Astrocyte (in vitro differentiated cells and primary cell): ENCODE measurements around the gene NKIRAS1.

Source experiments
- CTCF ChIP-seq: IDR thresholded peaks from 2 replicates; pipeline ENCODE4 v1.5.1; 2011; ENCODE audit warnings: low read depth, mild to moderate bottlenecking, inconsistent platforms, low read length, moderate library complexity; ENCODE audit not compliant: insufficient read depth
- EZH2 ChIP-seq: IDR thresholded peaks from 2 replicates; pipeline ENCODE4 v1.6.1; 2012; ENCODE audit warnings: mild to moderate bottlenecking, low read length, inconsistent platforms; ENCODE audit not compliant: insufficient read depth

DNA sequence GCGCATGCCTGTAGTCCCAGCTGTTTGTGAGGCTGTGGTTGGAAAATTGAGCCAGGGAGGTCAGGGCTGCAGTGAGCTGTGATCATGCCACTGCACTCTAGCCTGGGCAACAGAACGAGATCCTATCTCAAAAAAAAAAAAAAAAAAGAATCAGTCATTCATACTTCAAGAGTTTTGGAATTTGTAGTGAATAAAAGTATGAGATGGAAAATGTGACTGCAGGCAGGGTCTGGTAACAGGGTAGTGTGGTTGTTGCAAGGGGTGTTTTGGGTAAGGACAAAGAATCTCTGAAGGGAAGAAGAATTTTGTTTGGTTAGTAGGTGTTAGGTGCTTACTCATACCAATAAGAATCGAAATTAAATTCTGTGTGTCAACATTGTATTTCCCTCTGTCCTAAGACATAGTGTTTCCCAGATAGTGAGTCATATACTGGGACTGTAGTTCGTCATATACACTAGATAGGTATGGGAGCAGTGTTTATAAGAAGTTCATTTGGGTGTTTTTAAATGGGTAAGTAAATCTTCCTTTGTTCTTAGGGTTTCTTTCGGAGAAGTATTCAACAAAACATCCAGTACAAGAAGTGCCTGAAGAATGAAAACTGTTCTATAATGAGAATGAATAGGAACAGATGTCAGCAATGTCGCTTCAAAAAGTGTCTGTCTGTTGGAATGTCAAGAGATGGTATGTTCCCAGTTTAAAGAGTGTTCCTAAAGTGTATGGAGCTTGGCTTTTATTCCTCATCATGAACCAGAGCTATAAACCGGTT, 42.5 kb upstream of the NKIRAS1 start:
- no peak for TF ChIP-seq CTCF
- no peak for TF ChIP-seq EZH2
